ENCODE results near the gene SCTR.

Gene SCTR

DNA sequence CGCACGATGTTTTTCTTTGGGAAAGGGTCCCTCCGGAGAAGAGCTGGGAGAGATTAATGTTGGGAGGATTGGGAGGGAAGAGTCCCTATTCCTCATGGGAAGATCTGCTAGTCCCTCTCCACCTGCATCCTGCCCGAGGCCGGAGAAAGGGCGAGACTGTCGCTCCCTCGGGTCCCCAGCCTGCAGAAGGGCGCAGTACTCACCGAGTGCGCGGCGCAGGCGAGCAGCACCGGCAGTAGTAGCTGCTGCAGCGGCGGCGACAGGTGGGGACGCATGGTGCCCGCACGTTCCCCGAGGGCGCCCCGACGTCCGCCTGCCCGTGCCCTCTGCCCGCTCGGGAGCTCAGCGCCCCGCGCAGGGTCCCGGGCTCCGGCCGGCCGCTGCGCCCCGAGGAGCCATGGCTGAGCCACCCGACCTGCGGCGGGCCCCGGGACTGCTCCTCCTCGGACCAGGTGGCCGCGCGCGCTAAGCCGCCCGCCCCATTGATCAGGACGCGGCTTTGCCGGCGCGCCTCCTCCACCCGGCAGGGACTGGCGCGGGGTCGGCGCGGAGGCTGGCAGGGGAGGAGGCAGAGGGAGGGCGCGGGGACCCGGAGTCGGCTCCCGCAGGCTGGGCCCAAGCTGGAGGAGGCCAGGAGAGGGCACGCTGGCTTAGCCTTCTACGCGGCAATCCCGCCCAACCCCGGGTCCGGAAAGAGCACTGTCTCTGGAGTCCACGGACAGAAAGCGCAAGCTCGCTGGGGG lies at the start of gene SCTR:
SCTR (minus strand) TSS at position 532 of the 743 bp plus-strand sequence; CDS start at position 275, 257 bp downstream.
- DNase-seq (ENCODE audit: low read depth): no peak

DNA sequence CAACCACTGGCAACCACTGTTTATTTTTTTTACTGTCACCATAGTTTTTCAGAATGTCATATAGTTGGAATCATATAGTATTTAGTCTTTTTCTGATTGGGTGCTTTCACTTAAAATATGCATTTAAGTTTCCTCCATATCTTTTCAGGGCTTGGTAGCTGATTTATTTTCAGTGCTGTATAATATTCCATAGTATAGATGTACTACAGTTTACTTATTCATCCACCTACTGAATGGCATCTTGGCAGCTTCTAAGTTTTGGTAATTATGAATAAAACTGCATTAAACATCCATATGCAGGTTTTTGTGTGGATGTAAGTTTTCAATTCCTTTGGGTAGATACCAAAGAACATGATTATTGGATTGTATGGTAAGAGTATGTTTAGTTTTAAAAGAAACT lies 43.0 kb upstream of the SCTR start:
- no peak for DNase-seq (ENCODE audit: low read depth)

DNA sequence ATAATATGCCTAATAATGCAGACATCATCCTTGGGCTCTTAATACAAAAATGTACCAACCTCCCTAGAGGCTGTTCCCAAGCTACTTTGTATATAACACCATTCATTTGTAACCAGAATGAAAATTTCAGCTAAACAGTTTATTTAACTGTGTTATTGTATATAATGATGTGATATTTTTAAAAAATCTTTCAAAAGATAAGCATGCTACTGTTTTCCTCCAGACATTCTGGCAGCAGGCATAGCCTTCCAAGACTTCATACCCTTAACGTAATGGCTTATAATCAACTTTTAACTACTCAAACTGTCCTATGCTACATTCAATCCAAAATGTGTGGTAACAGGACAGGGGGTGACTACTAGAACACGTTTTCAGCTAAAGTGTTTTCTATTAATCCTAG lies 41.2 kb upstream of the SCTR start:
- no peak for DNase-seq (ENCODE audit: low read depth)

DNA sequence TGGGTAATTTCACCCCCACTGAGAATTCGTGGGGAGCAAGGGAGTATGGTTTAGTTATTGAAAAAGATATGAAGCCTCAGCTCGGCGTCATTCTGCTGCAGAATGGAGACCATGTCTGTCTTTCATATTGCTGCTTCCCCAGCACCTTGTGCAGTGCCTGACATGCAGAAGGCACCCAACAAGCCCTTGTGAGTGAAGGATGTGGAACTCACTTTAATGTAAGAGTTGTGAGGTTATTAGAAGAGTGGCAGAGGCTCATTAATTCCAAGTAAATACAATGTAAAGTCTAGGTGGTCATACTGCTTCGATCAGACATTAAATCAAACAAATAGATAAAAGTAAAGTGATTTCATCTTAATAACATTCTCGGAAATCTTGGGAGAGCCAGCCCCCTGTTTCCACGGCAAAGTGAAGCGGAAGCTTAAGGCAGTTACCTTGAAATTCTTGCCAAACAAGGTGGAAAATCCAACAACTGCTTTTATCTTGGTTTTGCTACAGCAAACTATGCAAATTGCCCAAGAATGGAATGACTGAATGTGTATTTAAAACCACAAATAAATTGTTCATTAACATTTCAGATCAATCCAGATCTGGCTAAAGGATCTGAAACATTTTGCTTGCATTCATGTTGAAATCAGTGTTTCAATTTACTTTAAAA lies 29.5 kb upstream of the SCTR start:
- no peak for DNase-seq (ENCODE audit: low read depth)

DNA sequence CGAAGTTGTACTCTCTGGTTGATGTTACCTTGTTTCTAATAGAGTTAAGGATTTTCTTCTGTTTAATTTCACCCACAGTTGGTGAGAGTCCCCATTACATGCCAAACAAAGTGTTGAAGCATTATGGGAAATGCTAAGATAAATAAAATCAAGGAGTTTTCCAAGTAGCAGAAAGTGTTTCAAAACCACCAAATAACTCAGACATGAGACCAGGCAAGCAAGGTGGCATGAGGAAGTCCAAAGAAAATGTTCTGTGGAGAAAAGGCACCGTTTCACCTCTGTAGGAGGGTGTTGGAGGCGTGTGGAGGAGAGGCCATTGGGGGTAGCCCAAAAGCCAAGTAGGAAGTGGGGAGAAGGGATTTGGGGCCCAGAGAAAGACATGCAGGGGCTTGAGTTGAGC lies 28.6 kb upstream of the SCTR start:
- no peak for DNase-seq (ENCODE audit: low read depth)

DNA sequence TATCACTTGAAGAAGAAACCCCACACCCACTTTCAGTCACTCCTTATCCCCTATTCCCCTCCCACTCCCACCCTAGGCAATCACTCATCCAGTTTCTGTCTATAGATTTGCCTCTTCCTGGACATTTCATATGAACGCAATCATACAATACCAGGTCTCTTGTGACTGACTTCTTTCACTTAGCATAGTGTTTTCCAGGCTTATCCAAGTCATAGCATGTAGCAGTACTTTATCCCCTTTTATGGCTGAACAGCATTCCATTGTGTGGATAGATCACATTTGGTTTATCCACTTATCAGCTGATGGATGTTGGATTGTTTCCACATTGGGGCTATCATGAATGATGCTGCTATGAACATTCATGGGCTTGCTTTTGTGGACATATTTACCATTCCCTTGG lies 26.6 kb upstream of the SCTR start:
- no peak for DNase-seq (ENCODE audit: low read depth)

DNA sequence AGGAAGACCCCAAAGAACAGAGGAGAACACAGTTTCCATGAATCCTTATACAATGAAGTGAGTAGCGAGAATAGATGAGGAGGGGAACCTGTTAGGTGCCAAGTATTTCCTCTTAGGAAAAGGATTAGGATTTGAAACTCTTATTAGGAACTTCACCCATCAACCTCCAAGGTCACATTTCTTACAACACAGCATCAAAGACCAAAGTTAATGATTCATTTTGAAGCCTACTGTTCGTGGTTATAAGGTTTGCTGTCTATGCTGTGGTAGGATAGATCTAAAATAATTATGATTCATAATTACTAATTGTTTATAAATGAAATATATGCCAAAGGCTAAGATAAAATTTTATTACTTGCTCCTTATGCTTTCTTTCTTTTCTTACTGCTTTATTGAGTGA lies 26.1 kb upstream of the SCTR start:
- DNase-seq (ENCODE audit: low read depth): no peak

DNA sequence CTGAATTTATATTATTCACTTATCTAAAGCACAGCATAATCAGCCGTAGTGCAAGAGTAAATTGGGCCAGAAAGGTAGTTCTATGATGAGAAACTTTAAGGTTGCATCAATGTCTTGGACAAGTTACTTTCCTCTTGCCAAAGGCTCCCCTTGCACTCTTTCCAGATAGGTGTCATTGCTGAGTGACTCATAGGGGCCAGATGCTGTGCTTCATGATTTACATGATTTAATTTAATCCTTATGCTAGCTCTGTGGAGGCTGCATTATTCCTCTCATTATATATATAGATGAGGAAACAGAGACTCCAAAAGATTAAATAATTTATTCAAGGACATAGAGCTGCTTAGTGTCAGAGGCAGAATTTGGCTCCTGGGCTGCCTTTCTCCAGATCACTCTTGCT lies 25.0 kb upstream of the SCTR start:
- DNase-seq (ENCODE audit: low read depth): no peak

DNA sequence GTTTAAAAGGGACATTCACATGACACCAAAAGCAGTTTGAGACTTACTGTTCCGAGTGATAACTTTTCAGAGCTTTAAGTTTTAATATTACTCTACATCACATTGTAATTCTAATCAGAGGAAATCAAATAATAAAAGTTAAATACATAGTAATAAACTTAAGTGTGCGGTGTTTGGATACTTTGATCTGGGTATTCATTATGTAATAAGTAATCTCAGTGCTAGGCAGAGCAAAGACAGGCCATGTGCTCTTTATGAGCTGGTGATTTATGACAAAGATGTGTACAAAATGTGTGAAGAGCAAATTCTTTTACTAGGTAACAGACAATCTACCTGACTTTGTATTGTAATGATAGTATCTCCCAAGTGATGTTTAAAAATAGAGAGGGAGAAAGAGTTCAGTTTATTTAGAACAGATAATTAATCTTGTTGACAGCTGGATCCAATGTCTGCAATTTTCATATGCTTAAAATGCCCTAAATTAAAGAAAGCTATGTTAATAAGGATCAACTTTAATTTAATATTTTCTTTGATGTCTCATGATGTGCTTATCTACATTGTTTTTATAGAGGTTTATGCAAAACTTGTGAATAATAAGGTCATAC lies 24.3 kb upstream of the SCTR start:
- DNase-seq (ENCODE audit: low read depth): no peak

DNA sequence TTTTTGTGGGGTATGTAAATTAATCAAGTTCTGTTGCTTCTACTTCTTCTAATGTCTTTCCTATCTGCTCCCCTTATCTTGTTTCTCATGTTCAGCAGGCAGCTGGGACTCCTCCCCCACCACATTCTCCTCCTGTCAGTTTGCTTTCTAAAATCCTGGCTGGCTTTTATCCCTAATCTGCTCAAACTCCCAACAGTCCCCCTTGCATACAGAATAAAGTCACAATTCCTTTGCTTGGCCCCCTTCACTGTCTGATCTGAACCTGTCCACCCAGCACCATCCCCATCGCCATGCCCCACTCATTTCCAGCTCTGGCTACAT lies 22.1 kb upstream of the SCTR start:
- DNase-seq (ENCODE audit: low read depth): no peak

DNA sequence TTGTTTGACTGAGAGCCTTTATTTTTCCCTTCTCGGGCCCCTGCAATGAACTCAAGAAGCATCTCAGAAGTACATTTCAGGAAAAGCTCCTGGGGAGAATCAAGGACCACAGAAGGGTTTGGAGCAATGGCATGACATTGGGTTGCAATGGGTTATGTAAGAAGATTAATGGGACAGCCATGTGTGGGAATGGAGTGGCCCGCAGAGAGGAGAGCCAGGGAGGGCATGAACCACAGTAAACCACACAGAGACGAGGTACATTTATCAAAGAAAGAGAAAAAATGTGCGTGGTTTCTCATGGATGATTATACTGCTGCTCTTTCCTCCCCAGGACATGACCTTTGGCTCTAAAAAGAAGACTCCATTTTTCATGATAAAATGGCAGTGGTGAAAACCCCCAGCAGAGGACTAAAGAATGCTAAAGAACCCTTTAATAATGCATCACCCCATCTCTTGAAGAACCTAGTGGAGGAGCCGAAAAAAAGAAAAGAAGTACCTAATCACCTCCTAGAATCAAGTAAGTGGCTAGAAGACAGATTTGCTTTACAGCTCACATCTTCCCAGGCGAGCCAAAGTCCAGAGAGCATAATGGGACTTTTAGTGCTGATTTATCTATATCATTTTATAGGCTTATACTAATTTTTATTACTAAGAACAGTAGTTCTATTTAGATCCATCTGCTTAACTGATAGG lies 21.6 kb upstream of the SCTR start:
- no peak for DNase-seq (ENCODE audit: low read depth)

DNA sequence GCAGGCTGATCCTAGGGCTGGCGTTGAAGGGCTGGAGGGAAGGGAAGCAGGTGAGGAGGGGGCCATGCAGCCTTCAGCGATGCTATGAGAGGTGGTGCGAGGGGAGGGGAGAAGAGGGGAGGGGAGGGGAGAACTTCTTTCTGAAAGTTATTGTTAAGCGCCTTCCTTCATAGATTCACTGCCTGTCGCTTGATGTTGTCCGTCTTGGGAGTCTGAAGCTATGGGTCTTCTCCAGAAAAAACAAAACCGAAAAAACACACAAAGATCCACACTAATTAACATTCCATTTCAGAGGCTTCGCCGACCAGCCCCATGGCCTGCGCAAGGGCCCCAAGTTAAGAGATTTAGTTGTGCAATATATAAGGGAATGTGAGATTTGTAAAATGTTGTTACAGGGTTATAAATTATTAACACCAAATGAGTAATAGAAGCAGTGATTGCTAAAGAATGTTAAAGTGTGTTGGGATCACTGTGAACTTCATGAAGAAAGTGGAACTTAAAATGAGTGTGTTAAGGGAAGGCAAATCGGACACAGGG lies 20.7 kb upstream of the SCTR start:
- DNase-seq (ENCODE audit: low read depth): no peak

DNA sequence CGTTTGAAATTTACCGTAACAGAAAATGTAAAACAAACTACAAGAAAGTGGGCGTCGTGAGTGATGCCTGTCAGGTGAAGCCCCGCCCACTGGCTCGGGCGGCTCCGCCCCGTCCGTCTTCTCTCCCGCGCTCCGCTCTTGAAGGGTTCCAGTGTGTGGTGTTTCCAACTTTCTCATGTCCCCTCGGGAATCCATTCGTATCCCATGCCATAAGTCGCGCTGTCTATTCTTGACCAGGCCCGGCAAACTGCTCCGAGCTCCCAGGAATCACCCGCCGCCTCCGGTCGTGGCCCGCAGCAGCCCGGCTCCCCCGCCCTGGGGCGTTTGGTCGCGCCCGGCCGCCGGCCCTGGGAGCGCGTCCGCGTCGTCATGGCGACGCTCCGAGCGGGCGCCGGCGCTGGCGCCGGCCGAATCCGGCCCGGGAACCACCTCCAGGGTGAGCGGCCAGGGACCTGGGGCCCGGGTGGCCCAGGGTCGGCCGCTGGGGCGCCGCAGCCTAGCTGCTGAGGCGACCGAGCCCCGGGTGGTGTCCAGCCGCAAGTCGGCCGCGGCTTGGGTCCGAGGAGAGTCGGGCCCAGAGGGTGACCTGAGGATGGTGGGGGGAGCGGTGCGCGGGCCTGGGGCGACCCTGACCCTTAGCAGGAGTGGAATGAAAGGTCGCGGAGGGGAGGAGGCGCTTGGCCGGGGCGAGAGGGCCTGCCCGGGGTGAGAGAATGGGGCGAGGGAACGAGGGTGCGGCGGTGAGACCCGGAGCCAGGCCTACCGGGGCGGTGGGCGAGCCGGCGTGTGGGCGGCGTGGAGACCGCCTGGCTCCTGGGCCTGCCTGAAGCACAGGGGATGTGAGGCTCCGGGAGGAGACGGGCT lies 20.0 kb upstream of the SCTR start, which contains the start of gene CFAP221:
CFAP221 (plus strand) TSS at position 375 of the 864 bp plus-strand sequence. CDS start 1,683 bp downstream, outside the sequence.
- DNase-seq (ENCODE audit: low read depth): peak; percentile 41

DNA sequence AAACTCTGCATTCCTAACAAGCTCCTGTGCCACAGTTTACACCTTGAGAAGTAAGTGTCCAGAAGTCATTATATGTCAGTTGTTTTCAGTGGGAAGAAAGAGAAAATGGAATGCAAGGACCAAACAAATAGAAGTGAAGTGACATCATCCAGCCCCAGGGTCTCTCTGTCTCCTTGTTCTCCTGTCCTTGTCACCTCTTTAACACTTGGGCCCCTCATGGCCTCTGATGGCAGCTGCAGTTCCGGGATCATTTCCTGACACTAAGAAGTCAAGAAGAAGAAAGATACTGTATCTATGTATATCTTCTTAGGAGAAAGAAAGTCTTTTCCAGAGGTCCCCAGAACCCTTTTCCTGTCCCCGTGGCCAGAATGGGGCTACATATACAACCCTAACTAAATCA lies 17.2 kb upstream of the SCTR start:
- DNase-seq (ENCODE audit: low read depth): no peak

DNA sequence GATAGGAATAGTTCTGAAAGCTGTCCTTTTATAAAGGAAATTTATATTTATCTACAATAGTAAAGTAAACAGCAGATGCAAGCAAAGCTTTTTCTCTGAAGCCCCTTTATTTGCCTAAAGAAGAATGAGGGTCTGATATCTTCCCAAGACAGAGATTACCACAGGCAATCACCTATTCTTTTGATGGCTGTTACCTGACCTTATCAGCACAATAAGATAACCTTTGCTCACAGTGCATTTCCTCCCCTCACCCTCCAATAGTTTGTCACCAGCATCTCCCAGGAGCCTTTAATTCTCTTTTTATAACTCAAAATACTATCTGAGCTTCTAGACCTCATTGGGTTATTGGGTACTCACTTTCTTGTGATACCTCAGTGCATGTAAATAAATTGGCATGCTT lies 13.5 kb upstream of the SCTR start:
- no peak for DNase-seq (ENCODE audit: low read depth)

DNA sequence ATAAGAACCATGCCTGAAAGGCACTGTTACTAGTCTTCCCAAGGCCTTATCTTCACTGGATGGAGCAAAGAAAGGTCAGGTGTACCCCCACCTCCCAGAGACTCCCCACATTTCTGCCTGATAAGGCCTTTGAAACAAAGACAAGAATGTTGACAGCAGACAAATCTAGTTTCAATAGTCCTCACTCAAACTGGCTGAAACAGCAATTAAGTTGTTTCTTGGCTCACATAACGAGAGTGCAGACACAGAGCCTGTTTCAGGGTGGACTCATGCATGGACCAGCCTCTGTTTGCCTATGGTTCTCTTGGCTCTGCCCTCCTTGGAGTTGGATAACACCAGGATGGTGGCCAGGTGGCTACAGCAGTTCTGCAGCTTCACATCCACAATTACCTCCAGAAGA lies 12.4 kb upstream of the SCTR start:
- no peak for DNase-seq (ENCODE audit: low read depth)

DNA sequence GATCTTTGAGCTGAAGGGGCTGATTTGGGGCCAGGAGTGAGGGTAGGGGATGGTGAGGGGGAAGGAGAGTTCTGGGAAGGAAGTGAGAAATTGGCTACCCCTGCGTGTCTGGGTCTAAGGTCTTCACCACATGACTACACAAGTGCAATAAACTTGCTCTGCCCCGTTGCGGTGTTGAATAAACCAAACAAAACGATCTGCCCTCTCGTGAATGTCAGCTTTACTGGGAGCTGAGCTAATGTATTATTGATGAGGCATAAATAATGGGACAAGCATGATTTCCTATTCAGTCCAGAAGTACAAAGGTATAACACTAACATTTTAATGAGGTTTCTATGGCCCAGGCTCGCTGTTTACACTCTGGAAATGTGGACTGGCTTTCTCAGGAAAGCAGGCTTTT lies 11.9 kb upstream of the SCTR start:
- DNase-seq (ENCODE audit: low read depth): no peak

DNA sequence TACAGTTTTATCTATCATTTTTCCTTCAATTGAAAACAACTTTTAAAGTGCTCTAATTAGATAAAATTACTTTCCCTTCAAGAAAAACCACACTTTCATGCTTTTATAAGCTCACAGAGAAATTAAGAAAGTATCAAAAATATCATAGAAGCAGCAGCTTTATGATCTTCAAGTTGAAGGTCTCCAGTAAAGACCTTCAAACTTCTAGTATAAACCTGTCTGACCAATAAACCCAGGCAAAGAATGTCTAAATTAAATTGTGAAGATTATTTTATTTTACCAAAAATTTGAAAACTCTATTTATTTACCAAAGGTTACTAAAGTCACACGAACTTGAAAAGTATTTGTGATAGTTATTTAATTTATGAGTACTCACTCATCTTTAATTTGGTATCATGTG lies 9.3 kb upstream of the SCTR start:
- no peak for DNase-seq (ENCODE audit: low read depth)

DNA sequence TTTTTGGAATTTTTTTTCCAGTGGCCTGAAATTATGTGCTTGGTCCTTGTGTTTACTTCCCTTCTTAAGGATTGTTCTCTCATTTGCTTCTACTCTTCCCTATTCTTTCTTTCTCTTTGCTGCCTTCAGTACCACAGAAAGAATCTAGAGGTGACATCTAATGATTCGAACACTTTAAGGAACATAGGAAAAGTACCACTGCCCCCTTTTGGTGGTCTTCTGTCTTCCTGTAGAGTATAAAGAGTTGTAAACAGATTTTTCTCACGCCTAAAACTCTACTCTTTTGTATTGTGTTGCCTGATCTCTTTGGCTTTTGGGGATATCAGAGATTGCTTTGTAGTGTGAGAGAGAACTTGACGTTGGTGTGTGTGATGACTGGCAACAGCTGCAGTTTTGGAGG lies 7.0 kb upstream of the SCTR start:
- DNase-seq (ENCODE audit: low read depth): no peak

DNA sequence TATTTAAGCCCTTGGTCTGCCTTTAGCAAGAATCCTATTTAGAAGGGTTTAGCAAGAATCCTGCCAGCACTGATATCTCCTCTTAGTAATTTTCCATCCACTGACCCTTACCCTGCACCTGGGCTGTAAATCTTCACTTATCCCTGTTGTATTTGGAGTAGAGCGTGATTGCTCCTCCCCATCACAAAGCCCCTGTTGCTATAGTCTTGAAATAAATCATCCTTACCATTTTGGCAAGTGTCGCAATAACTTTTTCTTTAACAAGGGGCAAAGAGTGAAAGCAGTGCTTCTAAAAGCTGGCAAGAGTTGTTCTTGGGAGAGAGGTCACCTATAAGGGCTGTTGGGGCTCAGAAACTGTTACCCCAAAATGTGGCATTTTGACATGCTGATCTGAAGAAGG lies 3.7 kb upstream of the SCTR start:
- no peak for DNase-seq (ENCODE audit: low read depth)

DNA sequence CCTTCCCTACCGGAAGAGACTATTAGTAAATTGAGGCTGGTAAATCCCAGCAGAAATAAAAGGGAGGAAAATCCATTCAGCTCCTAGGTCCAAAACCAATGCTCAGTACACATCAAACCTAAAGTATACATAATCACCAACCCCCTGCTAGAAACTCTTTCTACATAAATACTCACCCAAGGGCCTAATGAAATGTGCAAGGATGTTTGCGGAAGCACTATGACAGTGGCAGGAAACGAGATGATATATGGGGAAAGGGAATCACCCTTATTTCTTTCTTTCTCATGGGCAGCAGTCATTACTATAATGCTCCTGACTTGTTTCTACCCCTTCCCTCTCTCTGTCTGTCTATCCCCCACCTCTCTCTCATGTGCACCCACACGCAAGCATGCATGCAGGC lies 1.3 kb upstream of the SCTR start:
- DNase-seq (ENCODE audit: low read depth): no peak
